HCT116 (cell line): ENCODE results near the gene COQ8B. TPM values are rescaled to one million over a fixed set of nuclear protein-coding genes. Genes with fewer than 3 reads are reported as not detected.

Source experiments
- ATAC-seq: fragments of 200-7000 bp; cut with Tn5 transposase; 2 replicates; pipeline ENCODE4 v1.9.1; 2020; ENCODE audit warnings: mild to moderate bottlenecking, moderate library complexity
- BruUV-seq: library from RNA; stranded (reverse); fragments of 400-500 nt; replicated peaks from 2 replicates; lab custom pipeline; 2021; lab: Mats Ljungman, UMichigan
- CTCF ChIA-PET: fragments of 300-600 bp; sonication (Branson Sonifier 250); formaldehyde crosslinking; loops from one replicate; lab custom pipeline; 2021; ENCODE audit warnings: antibody characterized with exemption; lab: Charles Lee
- POLR2A ChIA-PET: fragments of 300-600, 350-600 bp; sonication (Branson Sonifier 250); formaldehyde crosslinking; loops from one replicate; lab custom pipeline; 2021; ENCODE audit warnings: antibody characterized with exemption; lab: Charles Lee
- RAD21 ChIA-PET, 2 experiments: fragments of 300-600 bp; sonication (Branson Sonifier 250); formaldehyde crosslinking; loops; one replicate each; lab custom pipeline; 2023; ENCODE audit warnings: low total read pairs in 2 of 2; ENCODE audit not compliant: uncharacterized antibody in 2 of 2, unreplicated experiment in 2 of 2, low non-redundant PET in 1 of 2; lab: Charles Lee
- DNase-seq: peaks from one replicate; pipeline ENCODE4 v3.0.0-alpha.2; 2010; ENCODE audit warnings: low read depth, low spot score
- H2AFZ ChIP-seq: fragments of 200-600 bp; shearing (Covaris generic), sonication (generic); 2 replicates; pipeline ENCODE4 v1.6.1; 2017; ENCODE audit warnings: low read depth, mixed run types, mixed read lengths, antibody characterized with exemption, low read length; ENCODE audit not compliant: poor library complexity, severe bottlenecking
- H3K27ac ChIP-seq: 2 replicates; pipeline ENCODE4 v1.5.1; 2012; ENCODE audit warnings: low read depth, low read length
- H3K27me3 ChIP-seq: fragments of 200-600 bp; sonication (generic); 2 replicates; pipeline ENCODE4 v1.6.1; 2016; ENCODE audit warnings: mixed run types, low read length, mixed read lengths; ENCODE audit not compliant: insufficient read depth
- H3K36me3 ChIP-seq, 2 experiments: fragments of 200-500 bp in 1 of 2; fragments of 200-600 bp in 1 of 2; sonication (Bioruptor generic) in 1 of 2; sonication (generic) in 1 of 2; 2 replicates each; pipeline versions ENCODE4 v1.5.1 to v1.6.1; 2014 to 2016; ENCODE audit warnings: low read length in 2 of 2, inconsistent platforms in 1 of 2, mixed read lengths in 1 of 2, mixed run types in 1 of 2; ENCODE audit not compliant: insufficient read depth in 2 of 2, control insufficient read depth in 1 of 2
- H3K4me1 ChIP-seq, 2 experiments: fragments of 200-600 bp in 1 of 2; sonication (generic) in 1 of 2; 2 replicates each; pipeline versions ENCODE4 v1.5.1 to v1.6.1; 2012 to 2017; ENCODE audit warnings: low read length in 2 of 2, inconsistent platforms in 1 of 2, mild to moderate bottlenecking in 1 of 2, mixed read lengths in 1 of 2, mixed run types in 1 of 2, moderate library complexity in 1 of 2; ENCODE audit not compliant: insufficient read depth in 2 of 2, control insufficient read depth in 1 of 2
- H3K4me2 ChIP-seq: fragments of 200-600 bp; sonication (generic); 2 replicates; pipeline ENCODE4 v1.6.1; 2017; ENCODE audit warnings: mixed run types, low read length, mixed read lengths
- H3K4me3 ChIP-seq, 2 experiments: fragments of 200-600 bp in 1 of 2; sonication (generic) in 1 of 2; replicated peaks in 1 of 2; 2 replicates each; pipeline ENCODE4 v1.5.1; 2011 to 2016; ENCODE audit warnings: low read length in 2 of 2, control low read depth in 1 of 2, low read depth in 1 of 2, mild to moderate bottlenecking in 1 of 2, mixed read lengths in 1 of 2, mixed run types in 1 of 2
- H3K79me2 ChIP-seq: fragments of 200-600 bp; sonication (generic); 2 replicates; pipeline ENCODE4 v1.6.1; 2017; ENCODE audit warnings: mild to moderate bottlenecking, mixed run types, low read length, moderate library complexity, mixed read lengths; ENCODE audit not compliant: insufficient read depth
- H3K9ac ChIP-seq: fragments of 200-600 bp; sonication (generic); 2 replicates; pipeline ENCODE4 v1.6.1; 2016; ENCODE audit warnings: low read length, mixed read lengths
- H3K9me2 ChIP-seq: fragments of 200-600 bp; sonication (generic), shearing (Covaris generic); 2 replicates; pipeline ENCODE4 v1.6.1; 2017; ENCODE audit warnings: mixed run types, mild to moderate bottlenecking, moderate library complexity; ENCODE audit not compliant: insufficient read depth
- H3K9me3 ChIP-seq, 2 experiments: fragments of 200-500 bp in 1 of 2; fragments of 200-600 bp in 1 of 2; sonication (Bioruptor generic) in 1 of 2; sonication (generic) in 1 of 2; 2 replicates each; pipeline ENCODE4 v1.6.1; 2014 to 2017; ENCODE audit warnings: low read length in 2 of 2, mixed read lengths in 2 of 2, inconsistent platforms in 1 of 2, low read depth in 1 of 2, mild to moderate bottlenecking in 1 of 2, mixed run types in 1 of 2, moderate library complexity in 1 of 2; ENCODE audit not compliant: control insufficient read depth in 1 of 2, insufficient read depth in 1 of 2
- H4K20me1 ChIP-seq: fragments of 200-600 bp; sonication (generic), shearing (Covaris generic); 2 replicates; pipeline ENCODE4 v1.6.1; 2017; ENCODE audit warnings: mixed run types, mild to moderate bottlenecking, moderate library complexity; ENCODE audit not compliant: insufficient read depth
- FOSL1 ChIP-seq: IDR thresholded peaks from 2 replicates; pipeline ENCODE4 v1.6.1; 2012; ENCODE audit warnings: low read depth
- SIN3A ChIP-seq: IDR thresholded peaks from 2 replicates; pipeline ENCODE4 v1.6.1; 2012; ENCODE audit warnings: low read depth
- intact Hi-C: fragments of 100-400 bp; cut with micrococcal nuclease; formaldehyde crosslinking; loops from 2 replicates; pipeline ENCODE4 v1.10.0; 2022
- total RNA-seq: library from RNA; stranded (reverse); gene quantifications from one replicate; pipeline ENCODE4 v1.2.1, GENCODE V29; 2021; ENCODE audit not compliant: unreplicated experiment
- TF ChIP-seq, protein P1 (sequence below): IDR thresholded peaks from 2 replicates; pipeline ENCODE4 v1.6.1; 2011; ENCODE audit warnings: mild to moderate bottlenecking, low read length, moderate library complexity; ENCODE audit not compliant: insufficient replicate concordance; ENCODE audit errors: extremely low read depth

Gene COQ8B
- total RNA-seq, 1 experiment from 2014 or later, result 47.1 TPM

DNA sequence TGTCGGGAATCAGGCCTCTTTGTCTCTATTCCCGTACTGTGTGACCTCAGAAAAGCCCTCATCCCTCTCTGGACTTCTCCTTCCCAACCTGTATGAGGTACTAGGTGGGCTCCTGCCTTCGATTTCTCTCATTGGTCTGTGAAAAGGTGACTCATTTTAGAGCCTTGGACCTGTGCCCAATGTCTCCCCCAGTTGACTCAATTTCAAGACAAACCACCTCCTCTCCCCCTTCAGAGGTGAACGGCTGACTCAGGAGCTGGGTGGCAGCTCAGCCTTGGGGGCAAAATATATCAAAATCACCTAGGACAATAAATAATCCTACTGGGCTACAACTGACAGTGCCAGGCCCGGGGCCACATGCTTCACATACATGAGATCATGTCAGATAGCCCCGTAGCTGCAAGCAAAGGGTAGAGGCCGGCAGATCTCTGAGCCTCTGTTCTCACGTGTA, 630 bp downstream of the COQ8B start:
- Histone ChIP-seq H3K36me3 (peaks cover 0 to 3% of the 10 kb centered on the region in 2 experiments; a peak in 1 of 4 replicates), H4K20me1 (no peaks in the 10 kb centered on the region), H3K9ac (peak overlapping the region; percentile 95), H3K4me2 (peak overlapping the region; percentile 97), H3K27ac (peak overlapping the region; percentile 92), H3K9me2 (no peaks in the 10 kb centered on the region), H3K4me1 (peaks cover 13 to 59% of the 10 kb centered on the region in 2 experiments), H2AFZ (no peak overlapping the region), H3K27me3 (no peaks in the 10 kb centered on the region), H3K9me3 (no peaks in the 10 kb centered on the region), H3K79me2 (peaks cover 43% of the 10 kb centered on the region), H3K4me3 (peak overlapping the region; percentile 63 to 84)
- ChIA-PET POLR2A (interaction anchor here (0.8 to 1.9 kb wide), 7 partner anchors 9 to 83 kb away, joined by 4 to 11 read pairs (median 5); partner anchors contain the start of genes ACTMAP, EGLN2, NUMBL and RAB4B), CTCF (interaction anchor here (1.0 to 1.2 kb wide), 2 partner anchors 12 to 53 kb away, joined by 3 read pairs; no protein-coding TSS in a partner anchor), RAD21 (no interaction called here)
- ATAC-seq (peak; percentile 0; the same call in 1 of the 2 replicates), DNase-seq (peak; percentile 72)
- TF ChIP-seq SIN3A (0 out of 2 replicates have a peak, but pooled peaks have one; percentile 10), FOSL1 (peak; percentile 23)
- TF ChIP-seq, protein P1, sequence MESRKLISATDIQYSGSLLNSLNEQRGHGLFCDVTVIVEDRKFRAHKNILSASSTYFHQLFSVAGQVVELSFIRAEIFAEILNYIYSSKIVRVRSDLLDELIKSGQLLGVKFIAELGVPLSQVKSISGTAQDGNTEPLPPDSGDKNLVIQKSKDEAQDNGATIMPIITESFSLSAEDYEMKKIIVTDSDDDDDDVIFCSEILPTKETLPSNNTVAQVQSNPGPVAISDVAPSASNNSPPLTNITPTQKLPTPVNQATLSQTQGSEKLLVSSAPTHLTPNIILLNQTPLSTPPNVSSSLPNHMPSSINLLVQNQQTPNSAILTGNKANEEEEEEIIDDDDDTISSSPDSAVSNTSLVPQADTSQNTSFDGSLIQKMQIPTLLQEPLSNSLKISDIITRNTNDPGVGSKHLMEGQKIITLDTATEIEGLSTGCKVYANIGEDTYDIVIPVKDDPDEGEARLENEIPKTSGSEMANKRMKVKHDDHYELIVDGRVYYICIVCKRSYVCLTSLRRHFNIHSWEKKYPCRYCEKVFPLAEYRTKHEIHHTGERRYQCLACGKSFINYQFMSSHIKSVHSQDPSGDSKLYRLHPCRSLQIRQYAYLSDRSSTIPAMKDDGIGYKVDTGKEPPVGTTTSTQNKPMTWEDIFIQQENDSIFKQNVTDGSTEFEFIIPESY, result no peak
- intact Hi-C loops, result loop anchor here (2.0 to 5.0 kb wide), 3 partner anchors 35 to 81 kb away; partner anchors contain the start of genes ACTMAP, EGLN2 and SNRPA
- BruUV-seq, result no TSS peak
